ENCODE results near the gene CDKN2B-AS1.
A peak's percentile ranks its signal among the peaks of the same experiment; 100 is the strongest.

CDKN2B-AS1 gene

DNA sequence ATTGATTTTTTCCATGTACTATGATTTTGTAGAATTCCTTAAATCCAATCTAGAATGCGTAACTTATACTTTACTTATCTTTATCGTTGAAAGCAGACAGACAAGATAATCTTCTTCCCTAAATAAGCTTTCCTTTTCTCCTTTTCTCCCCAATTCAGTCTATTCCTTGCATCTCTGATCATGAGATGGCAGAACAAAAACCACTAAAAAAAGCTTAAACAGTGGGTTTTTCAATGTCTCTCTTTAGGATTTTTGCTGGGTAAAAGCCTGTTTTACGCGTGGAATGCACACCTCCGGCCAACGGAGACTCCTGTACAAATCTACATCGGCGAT, 13.8 kb downstream of the CDKN2B-AS1 start:
- DNase-seq: no peak

DNA sequence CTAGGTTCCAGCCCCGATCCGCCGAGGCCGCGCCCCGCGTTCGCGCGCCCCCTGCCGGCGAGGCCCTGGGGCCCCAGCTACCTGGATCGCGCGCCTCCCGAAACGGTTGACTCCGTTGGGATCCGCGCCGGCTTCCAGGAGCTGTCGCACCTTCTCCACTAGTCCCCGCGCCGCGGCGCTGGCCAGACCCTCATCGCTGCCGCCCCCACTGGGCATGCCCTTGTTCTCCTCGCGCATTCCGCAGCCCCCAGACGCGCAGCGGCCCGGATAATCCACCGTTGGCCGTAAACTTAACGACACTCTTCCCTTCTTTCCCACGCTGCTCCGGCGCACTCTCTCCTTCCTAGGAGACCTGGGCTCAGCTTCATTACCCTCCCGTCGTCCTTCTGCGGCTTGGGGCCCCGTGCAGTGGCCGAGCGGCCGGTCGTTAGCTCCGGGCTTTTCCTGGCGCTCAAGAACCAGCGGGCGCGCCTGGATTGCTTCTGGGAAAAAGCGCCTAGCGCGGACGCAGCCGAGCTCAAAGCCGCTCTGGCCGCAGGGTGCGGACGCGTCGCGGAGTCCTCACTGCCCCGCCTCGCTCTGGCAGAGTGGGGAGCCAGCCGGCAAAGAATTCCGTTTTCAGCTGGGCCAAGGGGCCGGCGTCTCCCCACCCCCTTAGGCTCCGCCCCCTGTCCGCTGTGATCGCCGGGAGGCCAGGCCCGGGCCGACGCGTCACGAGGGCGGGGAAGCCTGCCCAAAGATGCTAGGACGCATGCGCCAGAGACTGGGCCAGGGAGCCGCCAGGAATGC, 14.3 kb downstream of the CDKN2B-AS1 start, which contains the start of gene CDKN2B:
Gene CDKN2B, minus strand, starts transcription at position 589 of the 789 bp plus-strand sequence. Its CDS starts 352 bp downstream, at position 237.
- peak; percentile 83 for DNase-seq

DNA sequence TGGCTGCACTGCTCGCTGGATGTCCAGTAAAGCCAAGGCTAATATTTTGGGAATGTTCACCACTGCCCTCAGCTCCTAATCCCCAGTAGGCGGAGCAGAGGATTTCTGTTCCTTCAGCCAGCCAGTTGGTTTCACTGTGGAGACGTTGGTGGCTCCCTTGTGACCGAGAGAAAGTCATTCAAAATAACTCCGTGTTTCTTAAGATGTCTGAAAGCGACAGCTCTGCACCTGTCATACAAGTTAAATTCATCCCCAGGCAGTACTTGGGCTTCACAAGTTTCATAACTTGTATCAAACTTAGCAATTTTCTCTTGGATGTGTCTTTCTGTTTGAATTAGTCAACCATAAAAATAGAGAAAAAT, 14.9 kb downstream of the CDKN2B-AS1 start:
- no peak for DNase-seq

DNA sequence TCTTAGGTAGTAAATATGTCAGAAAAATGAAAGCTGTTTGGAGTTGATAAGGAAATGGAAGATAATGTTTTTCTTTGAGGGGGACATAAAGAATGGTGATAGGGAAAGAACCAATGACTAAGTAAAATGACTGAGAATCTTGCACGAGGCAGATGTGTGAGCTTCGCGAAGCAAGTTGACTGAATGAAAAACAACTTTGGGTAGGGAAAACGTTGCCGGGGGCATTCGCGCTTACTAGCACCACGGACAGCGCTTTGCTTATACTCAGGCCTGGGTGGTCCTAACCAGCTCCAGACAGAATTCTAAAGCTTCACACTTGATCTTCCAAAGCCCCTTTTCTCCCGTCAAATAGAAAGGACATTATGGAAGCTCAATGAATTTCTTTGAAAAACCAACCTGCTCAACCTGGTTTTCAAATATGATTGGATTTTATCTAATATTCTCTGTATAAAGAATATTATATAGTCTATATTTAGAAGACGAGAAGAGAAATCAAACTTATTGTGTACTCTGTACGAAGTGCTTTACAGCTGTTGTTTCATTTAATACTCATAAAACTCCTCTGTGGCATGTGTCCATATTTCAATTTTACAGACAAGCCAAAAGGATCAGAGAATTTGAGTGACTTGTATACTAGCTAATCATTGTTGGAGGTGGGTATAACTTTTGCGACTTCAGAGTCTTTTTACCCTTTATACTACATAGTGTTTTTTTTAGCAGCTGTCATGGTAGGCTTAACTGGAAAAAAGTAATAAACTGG, 16.5 kb downstream of the CDKN2B-AS1 start:
- DNase-seq: no peak

DNA sequence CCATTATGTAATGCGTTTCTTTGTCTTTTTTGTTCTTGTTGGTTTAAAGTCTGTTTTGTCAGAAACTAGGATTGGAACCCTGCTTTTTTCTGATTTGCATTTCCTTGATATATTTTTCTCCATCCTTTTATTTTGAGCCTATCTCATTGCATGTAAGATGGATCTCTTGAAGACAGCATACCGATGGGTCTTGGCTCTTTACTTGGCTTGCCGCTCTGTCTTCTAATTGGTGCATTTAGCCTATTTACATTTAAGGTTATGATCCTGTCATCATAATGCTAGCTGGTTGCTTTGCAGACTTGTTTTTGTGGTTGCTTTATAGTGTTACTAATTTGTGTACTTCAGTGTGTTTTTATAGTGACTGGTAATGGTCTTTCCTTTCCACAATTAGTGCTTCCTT, 27.8 kb downstream of the CDKN2B-AS1 start:
- DNase-seq: no peak

DNA sequence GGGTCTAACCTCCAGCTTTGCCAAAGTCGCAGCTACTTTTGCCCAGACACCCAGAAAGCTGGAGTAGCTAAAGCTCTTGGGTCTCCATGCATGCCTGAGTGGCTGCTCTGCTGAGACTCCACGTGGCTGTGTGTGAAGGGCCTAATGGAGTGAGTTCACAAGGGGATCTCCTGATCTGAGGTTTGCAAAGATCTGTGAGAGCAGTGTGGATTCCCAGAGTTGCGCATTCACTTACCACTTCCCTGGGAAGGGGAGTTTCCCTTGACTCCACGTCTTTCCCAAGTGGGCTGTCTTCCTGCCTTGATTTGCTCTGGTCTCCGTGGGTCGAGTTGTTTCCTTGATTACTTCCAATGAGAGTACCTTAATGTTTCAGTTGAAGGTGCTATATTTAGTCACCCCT, 32.1 kb downstream of the CDKN2B-AS1 start:
- DNase-seq: no peak

DNA sequence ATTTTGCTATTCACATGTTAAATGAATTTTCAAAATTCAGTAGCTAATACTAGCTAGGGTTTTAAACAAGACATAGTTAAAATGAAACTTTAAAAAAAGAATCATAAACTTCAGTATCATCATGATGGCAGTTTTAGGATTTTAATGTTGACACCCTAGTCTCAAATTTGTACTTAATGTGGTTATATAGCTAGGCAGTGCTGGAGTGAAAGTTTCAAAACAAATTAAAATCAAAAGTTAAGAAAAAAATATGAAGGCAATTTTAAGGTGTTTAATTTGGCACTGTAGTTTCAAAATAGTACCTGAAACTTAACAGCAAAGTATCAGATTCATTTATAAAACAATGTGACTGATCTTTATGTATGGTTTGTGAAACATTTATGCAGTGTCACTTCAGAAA, 33.8 kb downstream of the CDKN2B-AS1 start:
- DNase-seq: no peak

DNA sequence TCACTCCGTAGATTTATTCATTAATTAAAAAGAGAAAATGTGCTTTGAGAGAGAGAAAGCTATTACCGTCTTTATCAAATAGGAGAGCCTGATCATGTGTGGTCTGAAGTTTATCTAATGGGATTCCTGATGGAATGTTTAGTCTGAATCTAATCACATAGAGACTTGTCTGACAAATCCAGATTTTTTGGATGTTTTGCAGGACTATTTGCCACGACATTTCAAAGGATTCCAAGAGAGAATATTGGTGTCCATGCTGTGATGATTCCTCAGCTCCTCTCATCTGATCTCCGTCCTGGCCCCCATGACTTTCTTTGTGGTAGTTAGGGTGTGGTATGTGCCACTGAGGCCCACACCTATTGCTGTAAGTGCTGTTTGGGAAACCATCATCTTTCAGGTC, 34.6 kb downstream of the CDKN2B-AS1 start:
- no peak for DNase-seq

DNA sequence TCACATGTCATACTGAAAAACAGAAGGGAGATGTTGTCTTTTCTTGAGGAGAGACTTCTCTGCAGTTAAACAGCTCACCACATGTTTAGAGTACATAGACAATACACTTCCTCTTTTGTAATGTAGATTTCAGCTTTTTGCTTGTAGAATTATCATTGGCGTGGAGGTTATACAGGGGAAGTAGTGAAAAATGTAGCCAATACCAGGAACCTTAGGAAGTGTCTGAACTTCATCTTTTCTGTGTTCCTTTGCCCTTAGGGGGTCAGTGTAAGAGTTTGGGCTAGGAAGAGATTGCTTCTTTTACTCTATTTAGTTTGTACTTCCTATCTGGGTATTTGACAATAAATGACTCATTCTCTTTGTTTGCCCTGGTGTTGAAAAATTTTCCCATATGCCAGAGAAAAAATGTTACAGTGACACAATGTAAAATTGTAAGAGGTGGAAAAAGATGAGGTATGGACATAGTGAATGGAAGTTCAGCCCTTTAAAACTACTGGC, 35.6 kb downstream of the CDKN2B-AS1 start:
- DNase-seq: no peak

DNA sequence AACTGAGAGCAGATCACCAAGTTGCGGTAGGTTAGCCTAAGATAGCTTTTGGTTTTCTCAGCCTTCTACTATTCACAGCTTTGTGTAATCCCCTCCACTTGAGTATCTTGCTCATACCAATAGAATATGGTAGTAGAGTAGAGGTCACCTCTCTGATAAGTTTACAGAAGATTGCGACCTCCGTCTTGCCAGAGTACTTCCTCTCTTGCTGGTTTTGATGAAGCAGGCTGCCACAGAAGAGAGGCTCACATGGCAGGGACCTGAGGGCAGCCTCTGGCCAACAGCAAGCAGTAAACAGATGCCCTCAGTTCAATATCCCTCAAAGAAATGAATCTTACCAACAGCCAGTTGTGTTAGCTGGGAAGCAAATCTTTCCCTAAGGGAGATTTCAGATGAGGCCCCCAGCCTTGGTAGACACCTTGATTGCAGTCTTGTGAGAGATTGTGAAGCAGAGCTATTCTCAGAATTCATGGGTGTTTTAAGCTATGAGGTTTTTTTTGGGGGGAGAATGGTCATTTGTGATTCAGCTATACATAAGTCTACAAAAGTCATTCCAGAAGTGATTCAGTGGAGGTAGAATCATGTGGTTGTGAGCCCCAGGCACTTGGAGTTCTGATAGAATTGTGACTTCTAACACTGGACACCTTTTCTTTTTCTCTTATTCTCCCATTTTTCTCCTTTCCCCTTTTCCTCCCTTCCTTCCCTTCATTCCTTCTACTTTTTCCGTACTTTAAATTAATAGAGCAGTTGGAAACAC, 37.2 kb downstream of the CDKN2B-AS1 start:
- no peak for DNase-seq

DNA sequence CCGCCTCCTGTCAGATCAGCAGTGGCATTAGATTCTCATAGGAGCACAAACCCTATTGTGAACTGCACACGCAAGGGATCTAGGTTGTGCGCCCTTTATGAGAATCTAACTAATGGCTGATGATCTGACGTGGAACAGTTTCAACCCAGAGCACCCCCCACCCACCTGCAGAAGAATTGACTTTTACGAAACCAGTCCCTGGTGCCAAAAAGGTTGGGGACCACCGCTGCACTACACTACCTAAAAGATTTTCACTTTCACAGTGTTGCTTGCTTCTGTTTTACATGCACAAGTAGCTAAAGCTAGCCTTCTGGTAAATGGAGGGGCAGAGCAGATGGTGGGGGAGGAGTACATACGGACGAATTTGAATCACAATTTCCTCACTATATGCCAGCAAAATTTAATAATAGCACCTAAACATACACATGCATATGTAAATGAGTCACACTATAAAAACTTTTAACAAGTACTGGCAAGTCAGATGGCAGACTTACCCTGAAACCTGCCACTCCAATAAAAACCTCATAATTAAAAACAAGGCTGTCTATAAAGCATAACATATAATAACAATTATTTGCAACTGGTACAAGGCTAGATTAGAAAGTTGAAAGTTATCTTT, 38.5 kb downstream of the CDKN2B-AS1 start:
- no peak for DNase-seq

DNA sequence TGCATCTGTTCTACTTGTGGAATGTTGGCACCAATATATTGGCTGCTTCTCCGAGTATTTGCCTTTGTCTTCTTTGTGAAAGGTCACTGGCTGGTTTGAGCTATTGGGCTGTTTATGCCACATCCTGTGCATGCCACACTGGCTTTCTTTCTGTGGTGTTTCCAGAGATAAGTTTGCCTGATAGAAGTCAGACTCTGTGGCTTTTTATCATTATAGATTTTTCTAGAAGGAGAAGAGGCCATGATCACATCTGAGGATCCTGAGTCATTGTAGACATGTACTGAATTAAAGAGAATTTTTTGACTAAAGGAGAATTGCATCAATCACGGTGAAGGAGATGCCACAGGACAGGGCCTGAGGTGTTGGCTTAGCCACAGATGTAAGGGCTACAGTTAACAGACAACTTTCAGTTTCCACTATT, 41.0 kb downstream of the CDKN2B-AS1 start:
- DNase-seq: no peak

DNA sequence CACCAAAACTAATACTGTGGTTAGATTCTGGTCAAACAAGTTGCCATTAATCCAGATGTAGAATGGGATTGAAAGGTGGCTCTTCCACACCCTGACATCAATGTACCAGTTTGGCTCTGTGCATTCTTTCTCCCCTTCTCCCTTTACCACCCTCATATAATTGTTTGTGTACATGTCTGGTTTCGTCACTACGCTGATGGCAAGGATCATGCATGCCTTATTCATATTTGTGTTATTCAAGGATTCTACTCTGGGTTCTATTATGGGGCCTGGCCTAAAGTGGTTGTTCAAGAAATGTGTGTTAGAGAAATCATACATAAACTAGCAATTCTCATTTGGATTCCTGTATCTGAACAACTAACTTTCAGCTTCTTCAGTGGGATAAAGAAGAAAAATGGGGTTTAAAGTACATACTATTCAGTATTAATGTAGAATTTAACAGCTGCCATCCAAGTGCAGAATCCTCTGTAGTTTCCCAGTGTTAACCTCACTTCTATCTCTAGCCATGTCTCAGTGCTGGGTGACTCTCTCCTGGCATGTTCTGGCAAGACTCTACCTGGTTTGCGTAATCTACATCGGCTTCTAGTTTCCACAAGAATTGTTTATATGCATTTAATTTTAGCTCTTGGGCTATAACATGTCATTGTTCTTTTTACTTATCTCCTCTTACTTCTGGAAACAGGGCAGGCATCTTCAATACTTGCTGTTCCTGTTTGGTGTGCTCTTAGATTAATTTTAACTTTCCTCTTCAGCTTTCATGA, 42.5 kb downstream of the CDKN2B-AS1 start:
- DNase-seq: no peak

DNA sequence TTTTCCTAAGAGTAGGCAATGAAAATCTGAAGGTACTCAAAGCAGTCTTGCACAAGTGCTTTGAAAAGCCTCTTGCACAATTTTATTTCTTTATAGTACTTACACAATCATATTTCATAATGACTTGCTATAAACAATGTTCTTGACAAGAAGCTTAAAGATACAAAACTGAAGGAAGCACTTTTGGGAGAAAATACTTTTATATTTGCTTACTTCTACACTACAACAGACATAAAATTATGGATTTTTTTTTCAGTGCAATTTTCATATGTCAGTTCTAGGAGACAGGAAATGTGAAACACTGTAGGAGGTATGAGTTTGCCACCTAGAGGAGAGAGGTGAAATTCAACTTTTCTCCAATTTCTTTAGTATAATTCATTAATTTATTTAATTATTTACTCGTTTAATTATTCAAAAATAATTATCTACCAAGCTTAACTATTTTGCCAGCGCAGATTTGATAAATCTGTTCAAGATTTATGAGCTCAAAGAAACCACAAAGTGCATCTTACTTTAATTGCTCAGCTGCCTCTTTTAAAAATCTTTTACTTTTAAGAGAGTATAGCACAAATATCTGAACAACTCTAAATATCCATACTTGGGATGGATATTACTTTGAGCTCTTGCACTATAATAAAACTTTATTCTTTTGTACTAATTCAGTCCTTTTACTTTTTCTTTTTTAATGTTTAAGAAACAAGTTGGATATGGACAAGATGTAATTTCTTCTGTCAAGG, 43.5 kb downstream of the CDKN2B-AS1 start:
- no peak for DNase-seq

DNA sequence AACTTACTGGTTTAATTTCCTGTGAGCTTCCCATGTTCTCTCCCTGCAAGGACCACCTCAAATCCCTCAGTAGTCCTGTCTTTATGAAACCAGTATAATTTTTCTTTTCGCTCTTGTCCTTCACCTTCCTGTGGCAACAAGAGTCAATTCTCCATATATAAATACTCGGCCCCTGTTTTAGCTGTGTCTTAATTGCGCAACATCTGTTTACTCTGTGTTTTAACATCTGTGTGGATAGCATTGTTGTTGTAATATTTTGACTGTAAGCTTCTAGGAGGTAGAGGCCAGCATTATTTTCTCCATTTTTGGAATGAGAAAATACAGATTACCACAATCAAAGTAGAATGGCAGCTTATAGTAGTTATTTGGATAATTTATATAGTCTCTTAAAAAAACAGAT, 44.7 kb downstream of the CDKN2B-AS1 start:
- no peak for DNase-seq

DNA sequence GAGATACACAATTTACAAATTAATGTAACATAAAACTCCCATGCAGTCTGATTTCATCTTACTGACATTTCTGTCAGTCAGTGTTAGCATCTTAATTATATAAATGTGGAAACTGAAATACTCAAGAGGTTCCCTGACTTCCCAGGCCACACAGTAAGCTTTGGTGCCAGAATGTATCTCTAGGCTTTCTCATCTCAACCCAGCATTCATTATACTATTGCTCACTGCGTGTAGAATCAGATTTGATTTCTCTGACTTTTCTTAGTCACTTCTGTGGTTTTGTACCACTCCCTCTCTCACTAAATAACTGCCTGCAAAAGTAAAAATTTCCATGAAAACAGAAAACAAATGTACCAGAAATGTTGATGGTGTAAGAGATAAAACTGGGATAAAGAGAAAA, 46.2 kb downstream of the CDKN2B-AS1 start:
- no peak for DNase-seq

DNA sequence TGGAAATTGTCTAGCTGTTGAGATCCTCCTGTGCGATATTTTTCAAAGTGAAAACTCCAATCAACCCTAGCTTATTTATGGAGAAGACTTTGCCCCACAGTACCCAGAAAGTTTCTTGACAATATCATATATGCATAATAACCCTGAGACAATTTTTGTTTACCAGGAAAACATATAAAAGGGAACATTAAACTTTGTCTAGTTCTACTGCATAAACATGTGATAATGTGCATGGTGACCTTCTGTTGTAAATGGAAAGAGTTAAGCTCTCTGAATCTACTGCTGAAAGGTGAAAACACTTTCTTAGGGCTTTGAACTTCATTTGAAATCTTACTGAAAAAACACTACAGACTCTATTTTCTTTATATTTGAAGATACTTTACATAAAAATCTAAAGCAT, 46.8 kb downstream of the CDKN2B-AS1 start:
- DNase-seq: no peak

DNA sequence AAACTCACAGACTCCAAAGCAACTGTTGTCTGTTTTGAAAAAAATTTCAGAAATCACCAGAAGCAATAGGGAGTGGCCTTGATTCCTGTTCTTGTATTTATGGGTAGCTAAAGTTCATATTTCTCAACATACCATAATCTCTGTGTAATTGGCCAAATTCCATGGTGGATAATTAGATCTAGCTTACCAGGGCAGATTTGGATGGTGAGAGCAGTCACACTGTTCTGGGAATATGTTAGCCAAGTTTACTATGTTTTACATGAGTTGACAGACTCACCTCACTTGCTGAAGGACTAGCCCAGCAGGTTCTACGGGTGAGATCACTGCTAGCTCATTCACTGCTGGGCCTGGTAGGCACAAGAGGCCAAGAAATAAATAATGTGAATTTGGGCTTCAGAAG, 47.2 kb downstream of the CDKN2B-AS1 start:
- DNase-seq: no peak

DNA sequence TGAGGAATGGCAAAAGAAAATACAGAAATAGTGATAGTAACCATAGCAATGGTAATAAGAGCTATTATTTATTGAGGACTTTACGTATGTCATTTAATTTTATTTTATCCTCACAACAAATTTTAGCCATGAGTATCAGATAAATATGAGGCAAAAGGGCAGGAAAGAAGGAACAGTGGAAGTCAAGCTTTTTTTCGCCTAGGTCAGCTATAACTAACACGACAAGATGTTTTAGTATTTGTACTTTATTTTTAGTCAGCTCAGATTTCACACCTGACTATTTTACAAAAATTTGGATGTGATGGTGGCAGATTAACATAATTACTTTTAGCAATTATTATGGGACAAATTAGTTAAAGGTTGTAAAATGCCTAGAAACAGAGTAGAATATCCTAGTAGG, 49.3 kb downstream of the CDKN2B-AS1 start:
- no peak for DNase-seq

DNA sequence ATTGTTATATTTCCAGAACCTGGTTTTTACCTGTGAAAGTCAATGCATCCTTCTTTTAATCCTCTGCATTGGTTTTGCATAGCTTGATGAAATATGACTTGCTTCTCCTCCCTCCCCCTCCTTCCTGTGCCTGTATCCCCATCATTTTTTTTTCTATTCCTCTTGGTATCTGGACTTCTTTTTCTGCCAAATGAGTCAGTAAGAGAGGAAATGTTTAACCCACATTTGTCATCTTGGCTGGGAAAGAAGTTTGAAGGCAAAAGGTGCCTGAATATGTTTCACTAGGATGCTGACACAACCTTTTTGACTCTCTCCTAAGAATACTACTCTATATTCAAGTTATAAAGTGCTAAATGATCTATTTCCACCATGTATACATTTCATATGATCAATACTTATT, 50.0 kb downstream of the CDKN2B-AS1 start:
- no peak for DNase-seq

DNA sequence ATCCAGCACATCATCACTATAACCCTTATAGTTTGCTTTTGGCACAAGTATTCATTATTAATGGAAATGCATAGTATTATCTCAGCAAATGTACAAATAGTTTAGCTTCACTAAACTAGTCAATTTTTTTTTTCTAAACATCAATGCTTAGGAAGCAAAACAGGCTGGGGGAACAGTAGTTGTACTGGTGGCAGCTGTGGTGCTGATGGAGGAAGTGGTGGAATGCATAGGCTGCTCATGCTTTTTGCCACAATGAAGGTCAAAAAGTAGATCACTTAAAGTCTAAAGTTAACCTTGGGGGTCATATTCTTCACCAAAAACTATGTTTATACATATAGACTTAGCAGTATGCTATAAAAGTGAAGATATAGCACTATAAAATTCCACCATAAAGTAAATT, 50.8 kb downstream of the CDKN2B-AS1 start:
- no peak for DNase-seq

Data from activated CD4-positive, CD25-positive, alpha-beta regulatory T cell treated with anti-CD3 and anti-CD28 coated beads, Interleukin-2, amount 50 U/mL, for 72 hours (primary cell).